GM11168 (cell line): ENCODE measurements around the gene MAPKBP1.
"Not testable (repeated sequence)": the region's sequence is repeated elsewhere in the genome, so short reads cannot be mapped to it uniquely, and the experiment has no call there.

Source experiments
- in situ Hi-C: fragments of 300-500 bp; cut with MboI; formaldehyde crosslinking; loops from one replicate; pipeline ENCODE4 v1.12.0; 2022; ENCODE audit warnings: low sequenced_read_pairs; ENCODE audit not compliant: unreplicated experiment

MAPKBP1 gene

GRCh38 chr15:41774062-41774881 lies at the start of gene MAPKBP1:
Gene MAPKBP1, plus strand, starts transcription at chr15:41774484. Its CDS starts 792 bp downstream, at chr15:41775276.
- in situ Hi-C loops: loop anchor here (5.0 kb wide), 1 partner anchor 38 kb away; no protein-coding TSS in a partner anchor

- in situ Hi-C loops: no loop called here
Measured at GRCh38 chr15:41727143-41727542, 47.1 kb upstream of the MAPKBP1 start.

- in situ Hi-C loops: not testable (repeated sequence)
Measured at GRCh38 chr15:41728061-41728460, 46.2 kb upstream of the MAPKBP1 start.

- in situ Hi-C loops: no loop called here
Measured at GRCh38 chr15:41730543-41730942, 43.7 kb upstream of the MAPKBP1 start.

GRCh38 chr15:41732483-41732882 lies 41.8 kb upstream of the MAPKBP1 start:
- in situ Hi-C loops: no loop called here

GRCh38 chr15:41734079-41734478 lies 40.2 kb upstream of the MAPKBP1 start:
- in situ Hi-C loops: no loop called here

GRCh38 chr15:41735046-41735445 lies 39.2 kb upstream of the MAPKBP1 start:
- in situ Hi-C loops: no loop called here

- in situ Hi-C loops: not testable (repeated sequence)
Measured at GRCh38 chr15:41735492-41735891, 38.8 kb upstream of the MAPKBP1 start.

GRCh38 chr15:41746802-41747201 lies 27.5 kb upstream of the MAPKBP1 start:
- in situ Hi-C loops: no loop called here

GRCh38 chr15:41756198-41756597 lies 18.1 kb upstream of the MAPKBP1 start:
- in situ Hi-C loops: no loop called here

GRCh38 chr15:41772720-41773331 lies 1.5 kb upstream of the MAPKBP1 start:
- in situ Hi-C loops: loop anchor here (5.0 kb wide), 1 partner anchor 39 kb away; no protein-coding TSS in a partner anchor

GRCh38 chr15:41773332-41773728 lies 954 bp upstream of the MAPKBP1 start:
- in situ Hi-C loops: loop anchor here (5.0 kb wide), 1 partner anchor 39 kb away; no protein-coding TSS in a partner anchor

- in situ Hi-C loops: loop anchor here (5.0 kb wide), 1 partner anchor 39 kb away; no protein-coding TSS in a partner anchor
Measured at GRCh38 chr15:41773729-41774061, 589 bp upstream of the MAPKBP1 start.

GRCh38 chr15:41774882-41775417 lies 666 bp downstream of the MAPKBP1 start:
- in situ Hi-C loops: loop anchor here (5.0 kb wide), 1 partner anchor 37 kb away; no protein-coding TSS in a partner anchor

GRCh38 chr15:41775651-41776050 lies 1.4 kb downstream of the MAPKBP1 start:
- in situ Hi-C loops: no loop called here

GRCh38 chr15:41777421-41777973 lies 3.2 kb downstream of the MAPKBP1 start:
- in situ Hi-C loops: no loop called here

- in situ Hi-C loops: no loop called here
Measured at GRCh38 chr15:41778521-41778920, 4.2 kb downstream of the MAPKBP1 start.

GRCh38 chr15:41779662-41780157 lies 5.4 kb downstream of the MAPKBP1 start:
- in situ Hi-C loops: no loop called here

- in situ Hi-C loops: no loop called here
Measured at GRCh38 chr15:41780266-41780665, 6.0 kb downstream of the MAPKBP1 start.

- in situ Hi-C loops: no loop called here
Measured at GRCh38 chr15:41780727-41781126, 6.4 kb downstream of the MAPKBP1 start.
